GM19452 (cell line): ENCODE results near the gene ADCY2.
"Not testable (repeated sequence)": the region's sequence is repeated elsewhere in the genome, so short reads cannot be mapped to it uniquely, and the experiment has no call there.

Experiments used
- ATAC-seq: cut with Tn5 transposase; IDR thresholded peaks from one replicate; pipeline ENCODE4 v1.9.1; 2021; ENCODE audit not compliant: unreplicated experiment

ADCY2 gene

GRCh38 chr5:7395432-7395946 lies 449 bp upstream of the ADCY2 start:
- no peak for ATAC-seq

GRCh38 chr5:7396713-7397454 lies 946 bp downstream of the ADCY2 start:
- no peak for ATAC-seq

GRCh38 chr5:7397937-7398336 lies 2.0 kb downstream of the ADCY2 start:
- ATAC-seq = no peak

GRCh38 chr5:7398596-7399280 lies 2.8 kb downstream of the ADCY2 start:
- no peak for ATAC-seq

GRCh38 chr5:7405277-7405676 lies 9.3 kb downstream of the ADCY2 start:
- no peak for ATAC-seq

GRCh38 chr5:7410936-7411511 lies 15.1 kb downstream of the ADCY2 start:
- ATAC-seq = no peak

GRCh38 chr5:7412409-7412808 lies 16.5 kb downstream of the ADCY2 start:
- ATAC-seq = no peak

- no peak for ATAC-seq
Observed at GRCh38 chr5:7415123-7415522, 19.2 kb downstream of the ADCY2 start.

GRCh38 chr5:7415587-7416535 lies 19.9 kb downstream of the ADCY2 start:
- ATAC-seq = no peak

- ATAC-seq = no peak
Observed at GRCh38 chr5:7418276-7418675, 22.3 kb downstream of the ADCY2 start.

- ATAC-seq = no peak
Observed at GRCh38 chr5:7419367-7419766, 23.4 kb downstream of the ADCY2 start.

GRCh38 chr5:7419846-7420245 lies 23.9 kb downstream of the ADCY2 start:
- ATAC-seq = no peak

GRCh38 chr5:7420510-7421280 lies 24.8 kb downstream of the ADCY2 start:
- ATAC-seq = no peak

GRCh38 chr5:7422316-7423106 lies 26.6 kb downstream of the ADCY2 start:
- ATAC-seq = no peak

GRCh38 chr5:7423231-7423630 lies 27.3 kb downstream of the ADCY2 start:
- ATAC-seq = not testable (repeated sequence)

- no peak for ATAC-seq
Observed at GRCh38 chr5:7425830-7426229, 29.9 kb downstream of the ADCY2 start.

- ATAC-seq = no peak
Observed at GRCh38 chr5:7426284-7426683, 30.3 kb downstream of the ADCY2 start.

GRCh38 chr5:7434914-7435313 lies 39.0 kb downstream of the ADCY2 start:
- no peak for ATAC-seq

GRCh38 chr5:7435503-7435902 lies 39.6 kb downstream of the ADCY2 start:
- ATAC-seq = no peak
